Measurements from ENCODE around the gene HNRNPUL2. TPM values are rescaled to one million over a fixed set of nuclear protein-coding genes. Genes with fewer than 3 reads are reported as not detected.
A peak's percentile ranks its signal among the peaks of the same experiment; 100 is the strongest.

HNRNPUL2 gene
- total and polyA plus RNA-seq, 9 of the 15 experiments (the other 6 are each of a cell fraction or from before 2014, with no cell fraction given), result 0.89 to 44.3 (median 15.2) TPM

DNA sequence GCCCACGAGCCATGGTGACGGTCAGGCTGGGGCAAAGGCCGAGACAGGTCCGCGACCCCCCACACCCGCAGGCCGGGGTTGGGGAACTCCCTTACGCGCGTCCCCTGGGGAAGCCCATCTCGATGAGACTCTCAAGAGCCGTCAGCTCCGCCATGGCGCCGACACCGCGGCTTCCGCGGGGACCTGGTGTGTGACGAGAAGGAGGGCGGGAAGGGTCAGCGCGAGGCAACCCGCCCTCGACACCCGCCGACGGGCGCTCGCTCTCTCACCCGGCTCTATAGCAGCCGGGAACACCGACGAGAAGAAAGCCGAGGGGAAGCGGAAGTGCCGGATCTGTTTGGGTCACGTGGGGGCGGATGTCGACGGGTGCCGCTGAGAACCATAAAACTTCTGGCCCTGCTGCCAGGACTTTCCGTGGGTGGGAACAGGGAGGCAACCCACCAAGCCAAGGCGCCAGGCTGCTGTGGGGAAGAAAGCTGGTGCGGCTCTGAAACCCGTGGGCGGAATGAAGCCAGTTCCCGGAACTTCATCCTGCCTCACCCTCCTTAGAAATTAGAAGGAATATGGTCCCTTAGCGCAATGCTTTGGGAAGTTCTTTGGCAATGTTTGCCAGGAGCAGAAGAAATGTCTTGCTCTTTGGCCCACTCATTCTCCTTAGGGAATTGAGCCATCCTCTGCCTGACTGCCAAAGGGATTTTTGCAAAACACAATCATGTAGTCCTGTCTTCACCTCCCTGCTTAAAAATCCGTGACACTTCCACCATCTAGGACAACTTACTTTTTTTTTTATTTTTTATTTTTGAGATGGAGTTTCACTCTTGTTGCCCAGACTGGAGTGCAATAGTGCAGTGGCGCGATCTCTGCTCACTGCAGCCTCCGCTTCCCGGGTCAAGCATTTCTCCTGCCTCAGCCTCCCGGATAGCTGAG lies 48.2 kb downstream of the HNRNPUL2 start, which contains the start of gene UBXN1 (continued):
- TF ChIP-seq ARID3A (IDR thresholded peaks at IDR 0.05; ENCODE audit: borderline replicate concordance, low read depth, low read length) (no peak), CBFB (CRISPR knock-in tag; IDR thresholded peaks at IDR 0.05) (peak; percentile 83), KDM2B (CRISPR knock-in tag; IDR thresholded peaks at IDR 0.05) (no peak), ZFX (CRISPR knock-in tag; IDR thresholded peaks at IDR 0.05) (peak; percentile 63), ZBTB8A (IDR thresholded peaks at IDR 0.05; ENCODE audit: partially characterized antibody) (no peak), DIDO1 (tag; IDR thresholded peaks at IDR 0.05; ENCODE audit: low read depth) (peak; percentile 83), ZNF239 (CRISPR knock-in tag; IDR thresholded peaks at IDR 0.05) (no peak), HNRNPK (IDR thresholded peaks at IDR 0.05; ENCODE audit: low read depth, low read length, poor library complexity, severe bottlenecking) (no peak), BCL6 (CRISPR knock-in tag; IDR thresholded peaks at IDR 0.05) (no peak), CBX3 (IDR thresholded peaks at IDR 0.05; ENCODE audit: borderline replicate concordance in 1 of 2, low read length in 2 of 2) (no peak), CHCHD3 (CRISPR knock-in tag; IDR thresholded peaks at IDR 0.05) (no peak), ZNF184 (CRISPR knock-in tag; IDR thresholded peaks at IDR 0.05) (peak; percentile 73; the same call in 1 of the 2 replicates), ZNF780A (CRISPR knock-in tag; IDR thresholded peaks at IDR 0.05) (no peak; the same call in 1 of the 2 replicates), ZBTB2 (IDR thresholded peaks at IDR 0.05) (peak; percentile 50; the same call in 1 of the 2 replicates), FOXA3 (CRISPR knock-in tag; conservative IDR thresholded peaks at IDR 0.05 in 1 of 2, IDR thresholded peaks at IDR 0.05 in 1 of 2) (no peak), ZKSCAN1 (IDR thresholded peaks at IDR 0.05; ENCODE audit: low read depth, low read length) (peak; percentile 67; the same call in 1 of the 2 replicates), SNRNP70 (optimal IDR thresholded peaks at IDR 0.05; ENCODE audit: low read depth, low read length) (no peak), RBM15 (IDR thresholded peaks at IDR 0.05; ENCODE audit: insufficient read depth, low read length) (no peak), ZNF444 (CRISPR knock-in tag; IDR thresholded peaks at IDR 0.05) (no peak), SMARCB1 (IDR thresholded peaks at IDR 0.05; ENCODE audit: insufficient read length, low read depth) (no peak), ZNF124 (CRISPR knock-in tag; IDR thresholded peaks at IDR 0.05) (no peak), ZNF197 (CRISPR knock-in tag; IDR thresholded peaks at IDR 0.05; ENCODE audit: low read depth) (no peak), RFX1 (IDR thresholded peaks at IDR 0.05) (no peak), ZNF133 (CRISPR knock-in tag; IDR thresholded peaks at IDR 0.05) (no peak), WHSC1 (IDR thresholded peaks at IDR 0.05; ENCODE audit: low read length) (no peak)
- TF ChIP-seq, protein P1, sequence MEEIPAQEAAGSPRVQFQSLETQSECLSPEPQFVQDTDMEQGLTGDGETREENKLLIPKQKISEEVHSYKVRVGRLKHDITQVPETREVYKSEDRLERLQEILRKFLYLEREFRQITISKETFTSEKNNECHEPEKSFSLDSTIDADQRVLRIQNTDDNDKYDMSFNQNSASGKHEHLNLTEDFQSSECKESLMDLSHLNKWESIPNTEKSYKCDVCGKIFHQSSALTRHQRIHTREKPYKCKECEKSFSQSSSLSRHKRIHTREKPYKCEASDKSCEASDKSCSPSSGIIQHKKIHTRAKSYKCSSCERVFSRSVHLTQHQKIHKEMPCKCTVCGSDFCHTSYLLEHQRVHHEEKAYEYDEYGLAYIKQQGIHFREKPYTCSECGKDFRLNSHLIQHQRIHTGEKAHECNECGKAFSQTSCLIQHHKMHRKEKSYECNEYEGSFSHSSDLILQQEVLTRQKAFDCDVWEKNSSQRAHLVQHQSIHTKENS (CRISPR knock-in tag; IDR thresholded peaks at IDR 0.05), result no peak
